Measurements from ENCODE around the gene PCYT1A. TPM values are rescaled to one million over a fixed set of nuclear protein-coding genes. Genes with fewer than 3 reads are reported as not detected.
"Not testable (repeated sequence)": the region's sequence is repeated elsewhere in the genome, so short reads cannot be mapped to it uniquely, and the experiment has no call there.

PCYT1A gene
- total RNA-seq, 2 experiments from 2014 or later, result 58.4 to 64.2 TPM

GRCh38 chr3:196316799-196317686 is 29.5 kb upstream of the PCYT1A start:
- H3K36me3 Mint-ChIP-seq; H3K27me3 Mint-ChIP-seq; H3K9me3 Mint-ChIP-seq; H3K4me1 Mint-ChIP-seq; DNase-seq; ATAC-seq (ENCODE audit: low read depth): not testable (repeated sequence)
- Mint-ChIP-seq H3K27ac (peak overlapping the region; percentile 97), H3K4me3 (peak overlapping the region; percentile 93)
- POLR2A ChIA-PET, result interaction anchor here (0.6 to 3.1 kb wide), 22 partner anchors 9 to 625 kb away, joined by 3 to 26 read pairs (median 5); partner anchors contain the start of genes CEP19, FBXO45, NCBP2 and PCYT1A

- ATAC-seq (ENCODE audit: low read depth) (no peak), DNase-seq (no peak)
- POLR2A ChIA-PET, result interaction anchor here (3.1 kb wide), 2 partner anchors 42 to 187 kb away, joined by 21 to 26 read pairs; partner anchors contain the start of gene RNF168
- Mint-ChIP-seq H3K4me3 (no peak overlapping the region), H3K27me3 (no peaks in the 10 kb centered on the region), H3K4me1 (peaks cover 5% of the 10 kb centered on the region), H3K9me3 (no peaks in the 10 kb centered on the region), H3K27ac (no peak overlapping the region), H3K36me3 (peaks cover 3% of the 10 kb centered on the region)
These were observed 28.3 kb upstream of the PCYT1A start for GRCh38 chr3:196315821-196316220.

GRCh38 chr3:196314597-196314996 is 27.1 kb upstream of the PCYT1A start:
- H3K4me3 Mint-ChIP-seq, result no peak overlapping the region
- no peaks in the 10 kb centered on the region for H3K9me3 Mint-ChIP-seq
- no peak for ATAC-seq (ENCODE audit: low read depth)
- H3K4me1 Mint-ChIP-seq, result peaks cover 5% of the 10 kb centered on the region
- no peaks in the 10 kb centered on the region for H3K27me3 Mint-ChIP-seq
- POLR2A ChIA-PET, result interaction anchor here (0.9 kb wide), 1 partner anchor 117 kb away, joined by 4 read pairs; the partner anchor contains the start of gene UBXN7
- peaks cover 3% of the 10 kb centered on the region for H3K36me3 Mint-ChIP-seq
- no peak overlapping the region for H3K27ac Mint-ChIP-seq
- DNase-seq, result no peak

GRCh38 chr3:196314086-196314485 is 26.6 kb upstream of the PCYT1A start:
- not testable (repeated sequence) for H3K4me3 Mint-ChIP-seq; H3K27ac Mint-ChIP-seq; H3K27me3 Mint-ChIP-seq; ATAC-seq (ENCODE audit: low read depth); H3K4me1 Mint-ChIP-seq; H3K9me3 Mint-ChIP-seq; DNase-seq; H3K36me3 Mint-ChIP-seq
- POLR2A ChIA-PET, result interaction anchor here (0.6 to 0.9 kb wide), 2 partner anchors 118 to 189 kb away, joined by 4 to 5 read pairs; partner anchors contain the start of gene UBXN7

GRCh38 chr3:196302960-196303359 is 15.4 kb upstream of the PCYT1A start:
- H3K27ac Mint-ChIP-seq; H3K9me3 Mint-ChIP-seq; H3K4me1 Mint-ChIP-seq; H3K4me3 Mint-ChIP-seq; DNase-seq; ATAC-seq (ENCODE audit: low read depth); POLR2A ChIA-PET; H3K27me3 Mint-ChIP-seq: not testable (repeated sequence)
- H3K36me3 Mint-ChIP-seq, result peaks cover 20% of the 10 kb centered on the region

DNA sequence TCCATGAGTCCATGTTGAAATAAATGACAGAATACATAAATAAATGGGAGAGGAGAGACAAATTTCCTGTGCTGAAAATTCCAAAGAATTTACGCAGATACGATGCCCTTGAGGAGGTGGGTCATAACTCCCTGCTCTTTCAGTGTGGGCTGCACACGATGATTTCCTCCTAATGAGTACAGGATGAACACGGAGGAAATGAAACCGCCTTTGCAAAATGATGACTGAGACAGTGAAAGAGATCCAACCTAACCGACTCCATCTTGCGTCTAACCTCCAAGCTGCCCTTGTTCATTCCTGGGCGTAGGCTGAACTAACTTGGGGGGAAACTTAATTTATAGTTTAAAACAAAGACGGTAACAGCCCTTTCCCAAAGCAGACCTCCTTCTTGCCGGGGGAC is 15.0 kb upstream of the PCYT1A start:
- H3K27ac Mint-ChIP-seq; H3K4me1 Mint-ChIP-seq; H3K27me3 Mint-ChIP-seq; ATAC-seq (ENCODE audit: low read depth); H3K9me3 Mint-ChIP-seq; H3K4me3 Mint-ChIP-seq; DNase-seq; POLR2A ChIA-PET: not testable (repeated sequence)
- H3K36me3 Mint-ChIP-seq, result peaks cover 20% of the 10 kb centered on the region

GRCh38 chr3:196298521-196298920 is 11.0 kb upstream of the PCYT1A start:
- Mint-ChIP-seq H3K36me3 (peaks cover 15% of the 10 kb centered on the region), H3K27me3 (no peaks in the 10 kb centered on the region), H3K9me3 (no peaks in the 10 kb centered on the region), H3K4me3 (no peak overlapping the region), H3K27ac (no peak overlapping the region), H3K4me1 (no peaks in the 10 kb centered on the region)
- no peak for DNase-seq
- ATAC-seq (ENCODE audit: low read depth), result no peak
- POLR2A ChIA-PET, result no interaction called here

- Mint-ChIP-seq H3K4me3 (no peak overlapping the region), H3K9me3 (no peaks in the 10 kb centered on the region), H3K27ac (no peak overlapping the region), H3K36me3 (peaks cover 2% of the 10 kb centered on the region), H3K27me3 (no peaks in the 10 kb centered on the region), H3K4me1 (peaks cover 4% of the 10 kb centered on the region)
- no peak for ATAC-seq (ENCODE audit: low read depth)
- DNase-seq, result no peak
- POLR2A ChIA-PET, result no interaction called here
These were observed 4.9 kb upstream of the PCYT1A start for GRCh38 chr3:196292286-196292923.

GRCh38 chr3:196288141-196288460 is 575 bp upstream of the PCYT1A start:
- peaks cover 6% of the 10 kb centered on the region for H3K36me3 Mint-ChIP-seq
- DNase-seq, result no peak
- POLR2A ChIA-PET, result interaction anchor here (0.7 to 1.5 kb wide), 7 partner anchors 9 to 217 kb away, joined by 3 to 7 read pairs (median 4); partner anchors contain the start of gene DYNLT2B
- no peak overlapping the region for H3K27ac Mint-ChIP-seq
- ATAC-seq (ENCODE audit: low read depth), result no peak
- no peaks in the 10 kb centered on the region for H3K27me3 Mint-ChIP-seq
- H3K9me3 Mint-ChIP-seq, result no peaks in the 10 kb centered on the region
- peak overlapping the region; percentile 98 for H3K4me3 Mint-ChIP-seq
- H3K4me1 Mint-ChIP-seq, result peaks cover 26% of the 10 kb centered on the region

DNA sequence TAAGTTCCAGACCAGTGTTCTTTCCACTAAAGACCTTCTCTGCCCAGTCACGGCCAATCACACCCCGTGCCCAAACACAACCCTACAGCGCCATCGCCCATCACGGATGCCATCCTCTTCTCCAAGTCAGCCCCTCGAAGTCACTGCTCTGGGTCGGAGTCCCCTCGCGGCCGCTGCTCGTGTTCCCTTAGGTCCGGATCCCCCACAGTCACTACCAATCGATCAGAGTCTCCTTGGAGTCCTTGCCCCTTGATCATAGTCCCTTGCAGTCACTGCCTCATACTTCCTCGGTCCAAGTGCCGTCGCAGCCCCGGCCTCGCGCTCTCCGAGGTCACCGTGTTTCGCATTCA is 461 bp downstream of the PCYT1A start:
- Mint-ChIP-seq H3K4me3 (peak overlapping the region; percentile 98), H3K4me1 (peaks cover 28% of the 10 kb centered on the region), H3K9me3 (no peaks in the 10 kb centered on the region), H3K27me3 (no peaks in the 10 kb centered on the region), H3K27ac (peak overlapping the region; percentile 99), H3K36me3 (peaks cover 6% of the 10 kb centered on the region)
- POLR2A ChIA-PET, result interaction anchor here (1.0 to 1.5 kb wide), 5 partner anchors 8 to 33 kb away, joined by 3 to 7 read pairs (median 4); partner anchors contain the start of gene DYNLT2B
- peak; percentile 61 for ATAC-seq (ENCODE audit: low read depth)
- DNase-seq, result no peak

- H3K36me3 Mint-ChIP-seq, result peaks cover 7% of the 10 kb centered on the region
- DNase-seq, result no peak
- H3K27ac Mint-ChIP-seq, result no peak overlapping the region
- H3K4me1 Mint-ChIP-seq, result peaks cover 47% of the 10 kb centered on the region
- no peaks in the 10 kb centered on the region for H3K9me3 Mint-ChIP-seq
- no peak overlapping the region for H3K4me3 Mint-ChIP-seq
- ATAC-seq (ENCODE audit: low read depth), result no peak
- no peaks in the 10 kb centered on the region for H3K27me3 Mint-ChIP-seq
- POLR2A ChIA-PET, result interaction anchor here (1.1 to 1.3 kb wide), 3 partner anchors 11 to 219 kb away, joined by 3 to 5 read pairs (median 3); partner anchors contain the start of genes DYNLT2B and RNF168
These were observed 3.1 kb downstream of the PCYT1A start for GRCh38 chr3:196284396-196284795.

GRCh38 chr3:196281962-196282361 is 5.6 kb downstream of the PCYT1A start:
- no peak overlapping the region for H3K4me3 Mint-ChIP-seq

GRCh38 chr3:196280689-196281440 is 6.7 kb downstream of the PCYT1A start:
- H3K4me3 Mint-ChIP-seq, result peak overlapping the region; percentile 49

More at GRCh38 chr3:196281962-196282361, 5.6 kb downstream of the PCYT1A start:
- POLR2A ChIA-PET, result interaction anchor here (1.2 to 3.3 kb wide), 2 partner anchors 36 to 38 kb away, joined by 3 to 26 read pairs; partner anchors contain the start of gene DYNLT2B
- H3K4me1 Mint-ChIP-seq, result peaks cover 52% of the 10 kb centered on the region
- no peaks in the 10 kb centered on the region for H3K27me3 Mint-ChIP-seq
- H3K27ac Mint-ChIP-seq, result no peak overlapping the region
- no peak for DNase-seq
- no peak for ATAC-seq (ENCODE audit: low read depth)
- H3K9me3 Mint-ChIP-seq, result no peaks in the 10 kb centered on the region
- H3K36me3 Mint-ChIP-seq, result peaks cover 20% of the 10 kb centered on the region

More at GRCh38 chr3:196280689-196281440, 6.7 kb downstream of the PCYT1A start:
- Mint-ChIP-seq H3K4me1 (peaks cover 50% of the 10 kb centered on the region), H3K27me3 (no peaks in the 10 kb centered on the region), H3K9me3 (no peaks in the 10 kb centered on the region), H3K36me3 (peaks cover 21% of the 10 kb centered on the region), H3K27ac (peak overlapping the region; percentile 64)
- POLR2A ChIA-PET, result interaction anchor here (1.0 to 3.3 kb wide), 3 partner anchors 37 to 222 kb away, joined by 3 to 26 read pairs (median 3); partner anchors contain the start of gene DYNLT2B
- DNase-seq (no peak), ATAC-seq (ENCODE audit: low read depth) (peak; percentile 80)

Data from activated naive CD8-positive, alpha-beta T cell treated with anti-CD3 and anti-CD28 coated beads, Interleukin-2, amount 10 ng/mL, durations not matched to agents 7 days and 5 days (primary cell).